HG03066 (cell line): ENCODE data around the gene ACRBP.
"Not testable (repeated sequence)": the region's sequence is repeated elsewhere in the genome, so short reads cannot be mapped to it uniquely, and the experiment has no call there.

Experiments
- ATAC-seq: cut with Tn5 transposase; IDR thresholded peaks from one replicate; pipeline ENCODE4 v1.9.1; 2021; ENCODE audit warnings: low read depth; ENCODE audit not compliant: unreplicated experiment

The ACRBP gene

GRCh38 chr12:6618483-6619225 is 28.6 kb downstream of the ACRBP start:
- ATAC-seq: no peak

GRCh38 chr12:6615802-6616201 is 31.4 kb downstream of the ACRBP start:
- ATAC-seq: no peak

GRCh38 chr12:6614513-6615172 is 32.6 kb downstream of the ACRBP start:
- ATAC-seq: no peak

- ATAC-seq: no peak
Observed at GRCh38 chr12:6613776-6614512, 33.3 kb downstream of the ACRBP start.

- ATAC-seq: no peak
Observed at GRCh38 chr12:6613015-6613775, 34.0 kb downstream of the ACRBP start.

GRCh38 chr12:6612652-6613014 is 34.6 kb downstream of the ACRBP start:
- ATAC-seq: no peak

- ATAC-seq: no peak
Observed at GRCh38 chr12:6612247-6612646, 35.0 kb downstream of the ACRBP start.

GRCh38 chr12:6608592-6609281 is 38.5 kb downstream of the ACRBP start:
- no peak for ATAC-seq

- no peak for ATAC-seq
Observed at GRCh38 chr12:6607751-6608591, 39.3 kb downstream of the ACRBP start.

- ATAC-seq: no peak
Observed at GRCh38 chr12:6606331-6607131, 40.7 kb downstream of the ACRBP start.

GRCh38 chr12:6605421-6606330 is 41.6 kb downstream of the ACRBP start:
- ATAC-seq: no peak

GRCh38 chr12:6604259-6605029 is 42.8 kb downstream of the ACRBP start:
- no peak for ATAC-seq

- no peak for ATAC-seq
Observed at GRCh38 chr12:6603095-6603567, 44.1 kb downstream of the ACRBP start.

- no peak for ATAC-seq
Observed at GRCh38 chr12:6602526-6602925, 44.7 kb downstream of the ACRBP start.

GRCh38 chr12:6595673-6596072 is 51.6 kb downstream of the ACRBP start:
- ATAC-seq: not testable (repeated sequence)

GRCh38 chr12:6592087-6592486 is 55.1 kb downstream of the ACRBP start:
- ATAC-seq: no peak
